ENCODE results near the gene COL8A1.

GRCh38 chr3:99627062-99627826, 11.2 kb upstream of the COL8A1 start:
- TF ChIP-seq POLR2AphosphoS5 (IDR thresholded peaks at IDR 0.05) (no peak), CTCF (IDR thresholded peaks at IDR 0.05) (no peak), POLR2A (IDR thresholded peaks at IDR 0.05) (no peak)

All from prostate gland (tissue), 2 donors.